ENCODE data around the gene ITM2B.

- TF ChIP-seq DPF2 (IDR thresholded peaks at IDR 0.05) (no peak), GABPA (IDR thresholded peaks at IDR 0.05; ENCODE audit: low read depth) (no peak), RB1 (IDR thresholded peaks at IDR 0.05; ENCODE audit: borderline replicate concordance) (no peak), POLR2A (IDR thresholded peaks at IDR 0.05; ENCODE audit: low read depth, low read length) (no peak), CTCF (IDR thresholded peaks at IDR 0.05 in 2 of 3, conservative IDR thresholded peaks at IDR 0.05 in 1 of 3; ENCODE audit: control insufficient read depth in 2 of 3, extremely low read depth in 1 of 3, insufficient read depth in 1 of 3, low read depth in 3 of 3, low read length in 3 of 3) (no peak), EGR1 (IDR thresholded peaks at IDR 0.05; ENCODE audit: borderline replicate concordance in 1 of 2, low read depth in 2 of 2, low read length in 2 of 2) (no peak), BHLHE40 (IDR thresholded peaks at IDR 0.05; ENCODE audit: borderline replicate concordance in 1 of 2, low read depth in 2 of 2, low read length in 1 of 2) (no peak), CEBPB (IDR thresholded peaks at IDR 0.05; ENCODE audit: borderline replicate concordance in 1 of 2, low read depth in 2 of 2, low read length in 2 of 2) (no peak), POLR2AphosphoS5 (IDR thresholded peaks at IDR 0.05; ENCODE audit: low read length) (no peak)
Measured at GRCh38 chr13:48233889-48234488, 983 bp downstream of the ITM2B start.

Data from GM12878 (cell line).